Amniotic epithelial cell (primary cell): Measurements from ENCODE around the gene ARHGAP8.
"Not testable (repeated sequence)": the region's sequence is repeated elsewhere in the genome, so short reads cannot be mapped to it uniquely, and the experiment has no call there.

ENCODE experiments used
- DNase-seq: peaks from one replicate; pipeline ENCODE4 v3.0.0-alpha.2; 2010; ENCODE audit warnings: low read depth

ARHGAP8 gene

GRCh38 chr22:44831885-44832284 lies 79.5 kb downstream of the ARHGAP8 start:
- no peak for DNase-seq

- DNase-seq = no peak
These were observed 81.7 kb downstream of the ARHGAP8 start for GRCh38 chr22:44834065-44834464.

DNA sequence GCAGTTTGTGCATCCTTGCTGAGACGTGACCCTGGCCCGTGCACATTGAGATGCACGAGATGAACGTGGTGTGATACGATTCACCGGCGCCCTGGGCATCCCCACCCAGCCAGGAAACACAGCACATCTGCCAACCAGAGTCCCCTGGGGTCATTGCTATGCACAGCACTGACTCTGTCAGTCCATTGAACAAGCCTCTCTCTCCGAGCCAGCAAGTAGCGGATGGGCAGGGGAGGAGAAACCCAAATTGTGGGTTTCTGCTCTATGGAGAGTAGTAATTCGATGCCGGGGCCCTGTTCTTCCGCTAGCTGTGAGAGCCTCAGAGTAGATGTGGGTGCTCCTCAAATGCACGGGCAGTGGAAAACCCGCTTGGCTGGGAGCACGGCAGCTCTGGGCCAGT lies 85.1 kb downstream of the ARHGAP8 start:
- DNase-seq = no peak

DNA sequence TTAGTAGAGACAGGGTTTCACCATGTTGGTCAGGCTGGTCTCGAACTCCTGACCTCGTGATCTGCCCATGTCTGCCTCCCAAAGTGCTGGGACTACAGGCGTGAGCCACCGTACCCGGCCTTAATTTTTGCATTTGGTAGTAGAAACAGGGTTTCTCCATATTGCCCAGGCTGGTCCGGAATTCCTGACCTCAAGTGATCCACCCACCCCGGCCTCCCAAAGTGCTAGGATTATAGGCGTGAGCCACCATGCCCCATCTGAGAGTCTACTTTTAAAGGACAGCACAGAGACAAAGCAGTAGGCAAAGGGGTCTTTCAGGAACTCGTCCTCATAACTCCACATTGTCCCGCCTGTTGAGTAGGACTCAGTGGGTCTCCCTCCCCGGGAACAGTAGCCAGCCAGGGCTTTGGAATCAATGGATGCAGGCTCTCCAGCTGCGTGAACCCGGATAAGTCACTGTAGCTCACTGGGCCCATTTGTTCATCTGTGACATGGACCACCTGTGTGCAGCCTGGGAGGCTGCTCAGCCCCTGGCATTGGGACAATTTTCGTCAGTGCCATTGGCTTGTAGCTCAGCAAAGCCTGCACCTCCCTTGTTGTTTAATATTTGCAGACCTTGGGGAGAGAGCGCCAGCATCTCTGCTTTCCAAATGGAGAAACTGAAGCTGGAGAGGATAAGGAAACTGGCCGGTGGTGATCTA lies 86.1 kb downstream of the ARHGAP8 start:
- no peak for DNase-seq

DNA sequence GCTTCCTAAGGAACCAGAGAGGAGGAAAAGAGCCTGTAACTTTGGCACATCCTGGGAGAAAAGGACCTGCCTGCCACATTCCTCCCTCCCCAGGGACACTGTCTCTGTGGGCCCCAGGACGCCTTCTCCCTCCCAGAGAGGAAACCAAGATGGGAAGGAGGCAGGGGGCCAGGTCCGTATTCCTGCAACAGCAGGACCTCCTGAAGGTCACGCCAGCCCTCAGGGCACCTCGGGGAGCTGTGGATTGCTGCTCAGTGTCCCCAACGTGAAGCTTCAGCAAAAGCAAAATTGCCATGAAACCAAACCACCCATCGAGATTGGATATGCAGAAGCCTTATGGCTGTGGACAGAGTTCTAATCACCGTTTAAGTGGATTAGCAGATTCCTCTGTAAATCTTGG lies 86.7 kb downstream of the ARHGAP8 start:
- DNase-seq = no peak

GRCh38 chr22:44839721-44840120 lies 87.3 kb downstream of the ARHGAP8 start:
- no peak for DNase-seq

- no peak for DNase-seq
These were observed 88.4 kb downstream of the ARHGAP8 start for GRCh38 chr22:44840611-44841322.

- no peak for DNase-seq
These were observed 90.0 kb downstream of the ARHGAP8 start for GRCh38 chr22:44842417-44842816.

DNA sequence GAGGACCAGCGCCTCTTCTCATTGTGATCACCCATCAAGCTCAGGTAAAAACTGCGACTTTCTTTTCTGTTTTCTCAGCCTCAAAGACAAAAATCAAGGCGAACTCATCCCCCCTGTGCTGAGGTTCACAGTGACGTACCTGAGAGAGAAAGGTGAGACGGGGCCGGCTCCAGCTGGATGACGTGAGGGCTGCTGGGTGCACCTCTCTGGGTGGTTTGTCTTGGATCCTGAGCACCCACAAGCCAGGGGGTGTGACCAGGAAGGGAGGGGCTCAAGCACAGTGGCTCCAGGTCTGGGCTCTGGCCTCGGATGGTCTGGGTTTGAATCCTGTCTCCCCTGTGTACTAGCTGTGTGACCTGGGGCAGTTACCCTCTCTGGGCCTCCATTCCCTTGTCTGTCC lies 92.8 kb downstream of the ARHGAP8 start:
- DNase-seq = no peak

GRCh38 chr22:44845796-44846720 lies 93.7 kb downstream of the ARHGAP8 start:
- DNase-seq = no peak

DNA sequence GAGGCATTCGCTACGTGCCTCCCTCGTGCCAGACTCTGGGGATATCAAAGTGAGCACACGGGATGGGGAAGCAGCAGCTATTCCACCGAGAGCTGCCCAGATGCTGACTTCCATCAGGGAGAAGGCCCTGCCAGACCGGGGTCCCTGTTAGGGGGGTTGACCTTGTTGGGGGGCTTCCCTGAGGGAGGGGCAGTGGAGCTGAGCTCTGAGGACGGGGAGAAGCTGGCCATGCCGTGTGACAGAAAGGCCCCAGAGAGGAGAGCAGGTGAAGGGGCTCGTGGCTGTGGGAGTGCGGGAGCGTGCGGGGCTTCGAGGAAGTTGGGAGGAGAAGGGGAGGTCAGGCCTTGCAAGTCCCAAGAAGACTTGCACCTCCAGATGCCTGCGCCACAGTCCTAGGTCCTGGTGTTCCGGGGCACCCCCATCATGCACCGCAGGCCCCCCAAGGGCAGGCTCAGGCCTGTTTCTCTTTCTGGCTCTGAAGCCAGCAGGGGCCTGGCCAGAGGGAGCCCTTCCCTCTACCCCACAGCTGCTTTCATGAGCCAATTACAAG lies 94.4 kb downstream of the ARHGAP8 start:
- no peak for DNase-seq

- DNase-seq = no peak
These were observed 95.0 kb downstream of the ARHGAP8 start for GRCh38 chr22:44847380-44847779.

GRCh38 chr22:44847892-44848291 lies 95.5 kb downstream of the ARHGAP8 start:
- no peak for DNase-seq

DNA sequence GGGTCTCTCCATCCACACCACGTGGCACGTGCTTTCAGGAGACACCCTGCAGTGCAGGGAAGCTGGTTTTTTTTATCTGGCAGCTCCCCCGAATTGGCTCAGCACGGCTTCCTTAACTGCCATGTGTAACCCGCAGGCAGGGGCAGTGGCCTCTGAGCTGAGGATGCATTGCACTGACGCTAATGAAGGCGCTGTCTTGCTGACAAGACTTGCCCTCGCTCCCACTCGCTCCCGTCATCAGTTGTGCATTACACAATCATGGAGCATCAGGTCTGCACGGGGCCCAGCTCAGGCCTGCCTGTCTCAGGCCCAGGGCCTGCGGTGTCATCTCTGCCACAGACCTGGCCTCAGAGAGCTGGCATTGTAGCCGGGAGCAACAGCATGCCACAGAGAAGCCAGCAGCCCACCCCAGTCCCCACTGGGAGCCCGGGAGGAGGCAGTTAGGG lies 95.9 kb downstream of the ARHGAP8 start:
- no peak for DNase-seq

GRCh38 chr22:44848791-44849420 lies 96.5 kb downstream of the ARHGAP8 start:
- DNase-seq = no peak

DNA sequence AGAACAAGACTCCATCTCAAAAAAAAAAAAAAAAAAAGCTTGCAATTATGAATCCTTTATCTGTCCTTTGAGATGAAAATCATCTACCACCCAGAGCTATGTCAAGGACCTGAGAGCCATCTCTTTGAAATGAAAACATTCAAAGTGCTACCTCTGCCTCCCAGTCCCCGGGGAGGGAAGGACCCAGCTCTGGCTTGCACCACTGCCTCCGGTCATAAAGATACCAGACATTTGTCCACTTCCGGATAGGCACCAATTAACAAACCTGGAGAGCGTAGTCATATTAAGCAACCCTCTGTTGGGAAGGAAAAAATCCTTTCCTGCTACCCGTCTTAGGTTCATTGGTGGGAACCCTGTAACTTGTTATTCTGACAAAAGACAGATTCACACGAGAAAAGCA lies 98.6 kb downstream of the ARHGAP8 start:
- no peak for DNase-seq

DNA sequence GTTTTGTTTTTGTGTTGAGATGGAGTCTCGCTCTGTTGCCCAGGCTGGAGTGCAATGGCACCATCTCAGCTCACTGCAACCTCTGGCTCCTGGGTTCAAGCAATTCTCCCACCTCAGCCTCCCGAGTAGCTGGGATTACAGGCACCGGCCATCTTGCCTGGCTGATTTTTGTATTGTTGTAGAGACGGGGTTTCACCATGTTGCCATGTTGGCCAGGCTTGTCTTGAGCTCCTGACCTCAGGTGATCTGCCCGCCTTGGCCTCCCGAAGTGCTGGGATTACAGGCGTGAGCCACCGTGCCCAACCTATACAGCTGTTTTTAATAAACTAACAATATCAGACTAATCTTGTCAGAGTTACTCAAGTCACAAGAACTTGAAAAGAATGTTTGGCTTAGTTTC lies 102.3 kb downstream of the ARHGAP8 start:
- DNase-seq = not testable (repeated sequence)

DNA sequence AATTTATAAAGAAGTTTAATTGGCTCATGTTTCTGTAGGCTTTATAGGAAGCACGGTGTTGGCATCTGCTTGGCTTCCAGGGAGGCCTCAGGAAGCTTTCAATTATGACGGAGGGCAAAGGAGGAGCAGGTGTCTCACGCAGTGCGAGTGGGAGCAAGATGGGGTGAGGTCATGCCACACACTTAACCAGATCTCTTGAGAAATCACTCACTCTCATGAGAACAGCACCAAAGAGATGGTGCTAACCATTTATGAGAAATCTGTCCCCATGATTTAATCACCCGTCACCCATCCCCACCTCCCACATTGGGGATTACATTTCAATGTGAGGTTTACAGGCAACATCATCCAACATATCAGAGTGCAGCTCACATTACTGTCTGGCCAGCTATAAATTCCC lies 103.5 kb downstream of the ARHGAP8 start:
- no peak for DNase-seq

GRCh38 chr22:44858819-44859218 lies 106.4 kb downstream of the ARHGAP8 start:
- DNase-seq = not testable (repeated sequence)

- no peak for DNase-seq
These were observed 107.3 kb downstream of the ARHGAP8 start for GRCh38 chr22:44859641-44860040.

GRCh38 chr22:44860311-44860710 lies 107.9 kb downstream of the ARHGAP8 start:
- DNase-seq = no peak

DNA sequence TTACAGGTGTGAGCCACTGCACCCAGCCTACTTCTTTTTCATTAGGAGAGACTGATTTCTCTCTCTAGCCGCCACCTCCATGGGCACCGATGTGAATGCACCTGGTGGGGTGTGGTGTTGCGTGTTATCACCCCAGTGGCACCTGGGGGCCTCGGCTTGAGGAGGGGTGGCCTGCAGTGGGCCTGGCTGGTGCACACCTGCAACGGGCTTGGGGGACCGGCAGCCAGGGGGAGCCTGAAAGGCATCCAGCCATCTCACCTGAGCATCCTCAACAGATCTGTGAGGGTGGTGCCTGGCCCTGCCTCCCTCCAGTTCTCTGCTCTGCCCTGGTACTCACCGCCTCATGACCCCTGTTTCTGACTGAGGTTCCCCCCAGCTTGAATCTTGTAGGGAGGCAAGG lies 108.9 kb downstream of the ARHGAP8 start:
- DNase-seq = no peak
